Neural cell (in vitro differentiated cells): ENCODE results near the gene GPR21. TPM values are rescaled to one million over a fixed set of nuclear protein-coding genes. Genes with fewer than 3 reads are reported as not detected.

Source experiments
- H2AFZ ChIP-seq: fragments of 200-600, 300-800 bp; sonication (generic), shearing (Covaris generic); 2 replicates; pipeline ENCODE4 v1.6.0; 2014; ENCODE audit warnings: low read depth, mild to moderate bottlenecking, antibody characterized with exemption, low read length, moderate library complexity
- H3F3A ChIP-seq: fragments of 200-600 bp; shearing (Covaris generic); 2 replicates; pipeline ENCODE4 v1.6.1; 2016; ENCODE audit warnings: mild to moderate bottlenecking, moderate library complexity, mixed read lengths, antibody characterized with exemption, low read length; ENCODE audit not compliant: insufficient read depth, poor library complexity, severe bottlenecking
- H3K27ac ChIP-seq: fragments of 200-600, 300-800 bp; sonication (generic), shearing (Covaris generic); 2 replicates; pipeline ENCODE4 v1.5.1; 2014; ENCODE audit warnings: mild to moderate bottlenecking, low read length, moderate library complexity
- H3K27me3 ChIP-seq: fragments of 300-800, 200-600 bp; sonication (generic), shearing (Covaris generic); 2 replicates; pipeline ENCODE4 v1.6.0; 2014; ENCODE audit warnings: mild to moderate bottlenecking, low read depth, low read length, moderate library complexity; ENCODE audit not compliant: insufficient read depth
- H3K36me3 ChIP-seq: fragments of 300-800, 200-600 bp; sonication (generic), shearing (Covaris generic); 2 replicates; pipeline ENCODE4 v1.5.1; 2014; ENCODE audit warnings: mild to moderate bottlenecking, antibody characterized with exemption, low read length, moderate library complexity; ENCODE audit not compliant: insufficient read depth
- H3K4me2 ChIP-seq: fragments of 300-800, 200-600 bp; sonication (generic), shearing (Covaris generic); 2 replicates; pipeline ENCODE4 v1.6.0; 2014; ENCODE audit warnings: mild to moderate bottlenecking, low read length
- H3K4me3 ChIP-seq: fragments of 300-800, 200-600 bp; sonication (generic), shearing (Covaris generic); 2 replicates; pipeline ENCODE4 v1.5.1; 2014; ENCODE audit warnings: mild to moderate bottlenecking, low read length, moderate library complexity
- H3K79me2 ChIP-seq: fragments of 200-600 bp; shearing (Covaris generic); replicated peaks from 2 replicates; pipeline ENCODE4 v1.6.0; 2014; ENCODE audit warnings: mild to moderate bottlenecking, low read length, moderate library complexity; ENCODE audit not compliant: insufficient read depth
- H3K9ac ChIP-seq: fragments of 300-800, 200-600 bp; sonication (generic), shearing (Covaris generic); 2 replicates; pipeline ENCODE4 v1.6.1; 2016; ENCODE audit warnings: mild to moderate bottlenecking, low read length, mixed read lengths
- H3K9me2 ChIP-seq: fragments of 200-600 bp; shearing (Covaris generic); 2 replicates; pipeline ENCODE4 v1.6.1; 2016; ENCODE audit warnings: mild to moderate bottlenecking, low read length, mixed read lengths; ENCODE audit not compliant: insufficient read depth
- H3K9me3 ChIP-seq: fragments of 200-600, 300-800 bp; sonication (generic), shearing (Covaris generic); 2 replicates; pipeline ENCODE4 v1.6.1; 2016; ENCODE audit warnings: mild to moderate bottlenecking, mixed run types, low read length, moderate library complexity, mixed read lengths
- H4K20me1 ChIP-seq: fragments of 200-600 bp; shearing (Covaris generic); 2 replicates; pipeline ENCODE4 v1.6.1; 2016; ENCODE audit warnings: mild to moderate bottlenecking, mixed run types; ENCODE audit not compliant: insufficient read depth
- CTCF ChIP-seq: fragments of 450-650 bp; IDR thresholded peaks from 2 replicates; pipeline ENCODE4 v1.5.1; 2014; ENCODE audit warnings: antibody characterized with exemption, mild to moderate bottlenecking, moderate library complexity; ENCODE audit not compliant: poor library complexity, severe bottlenecking
- EP300 ChIP-seq: fragments of 450-650 bp; conservative IDR thresholded peaks from 2 replicates; pipeline ENCODE4 v1.6.1; 2014; ENCODE audit warnings: antibody characterized with exemption, mild to moderate bottlenecking, moderate library complexity; ENCODE audit not compliant: poor library complexity, severe bottlenecking
- EZH2 ChIP-seq: fragments of 200-600, 300-800 bp; shearing (Covaris generic), sonication (generic); IDR thresholded peaks from 2 replicates; pipeline ENCODE4 v1.6.1; 2014; ENCODE audit warnings: antibody characterized with exemption, low read length, borderline replicate concordance, mild to moderate bottlenecking; ENCODE audit not compliant: insufficient read depth, poor library complexity, severe bottlenecking
- MXI1 ChIP-seq: fragments of 450-650 bp; conservative IDR thresholded peaks from 2 replicates; pipeline ENCODE4 v1.6.1; 2014; ENCODE audit warnings: antibody characterized with exemption, mild to moderate bottlenecking; ENCODE audit not compliant: poor library complexity, severe bottlenecking
- POLR2AphosphoS5 ChIP-seq: IDR thresholded peaks from 2 replicates; pipeline ENCODE4 v1.6.1; 2012
- RAD21 ChIP-seq: fragments of 450-650 bp; conservative IDR thresholded peaks from 2 replicates; pipeline ENCODE4 v1.6.1; 2014; ENCODE audit warnings: antibody characterized with exemption, mild to moderate bottlenecking, moderate library complexity
- REST ChIP-seq: IDR thresholded peaks from 2 replicates; pipeline ENCODE4 v1.6.1; 2012; ENCODE audit warnings: borderline replicate concordance
- SMC3 ChIP-seq: fragments of 450-650 bp; conservative IDR thresholded peaks from 2 replicates; pipeline ENCODE4 v1.6.1; 2014; ENCODE audit warnings: antibody characterized with exemption, mild to moderate bottlenecking, moderate library complexity; ENCODE audit not compliant: poor library complexity
- TAF1 ChIP-seq: IDR thresholded peaks from 2 replicates; pipeline ENCODE4 v1.6.1; 2012; ENCODE audit warnings: low read depth
- polyA plus RNA-seq: library from polyadenylated mRNA; depleted of rRNA; stranded (reverse); fragments of >200 nt; gene quantifications from 2 replicates; pipeline ENCODE4 v1.2.3, GENCODE V29; 2014

GPR21 gene
- polyA plus RNA-seq, 1 donor from 2014 or later = 2.2 TPM

GRCh38 chr9:123083680-123084079, 50.2 kb downstream of the GPR21 start:
- TF ChIP-seq MXI1 (no peak), POLR2AphosphoS5 (no peak), CTCF (no peak), RAD21 (no peak), EZH2 (no peak), EP300 (no peak), SMC3 (no peak), TAF1 (no peak), REST (no peak)
- no peaks in the 10 kb centered on the region for H3K36me3 ChIP-seq
- no peaks in the 10 kb centered on the region for H3F3A ChIP-seq

GRCh38 chr9:123084256-123084655, 50.8 kb downstream of the GPR21 start:
- H3K9ac ChIP-seq = no peak overlapping the region
- no peak overlapping the region for H3K4me3 ChIP-seq
- H3K79me2 ChIP-seq = no peaks in the 10 kb centered on the region
- H3K36me3 ChIP-seq = no peaks in the 10 kb centered on the region
- H3K4me2 ChIP-seq = no peak overlapping the region
- H3K9me2 ChIP-seq = no peaks in the 10 kb centered on the region
- H3K9me3 ChIP-seq = no peaks in the 10 kb centered on the region
- no peaks in the 10 kb centered on the region for H4K20me1 ChIP-seq
- no peaks in the 10 kb centered on the region for H3K27me3 ChIP-seq
- no peak overlapping the region for H2AFZ ChIP-seq
- H3F3A ChIP-seq = no peaks in the 10 kb centered on the region
- no peak overlapping the region for H3K27ac ChIP-seq
- TF ChIP-seq MXI1 (no peak), TAF1 (no peak), EP300 (no peak), CTCF (no peak), RAD21 (no peak), SMC3 (no peak), EZH2 (no peak), REST (no peak), POLR2AphosphoS5 (no peak)

More at GRCh38 chr9:123083680-123084079, 50.2 kb downstream of the GPR21 start:
- H3K27me3 ChIP-seq = no peaks in the 10 kb centered on the region
- no peaks in the 10 kb centered on the region for H3K79me2 ChIP-seq
- H3K9me2 ChIP-seq = no peaks in the 10 kb centered on the region
- no peaks in the 10 kb centered on the region for H4K20me1 ChIP-seq
- H2AFZ ChIP-seq = no peak overlapping the region
- H3K27ac ChIP-seq = no peak overlapping the region
- H3K9ac ChIP-seq = no peak overlapping the region
- no peak overlapping the region for H3K4me2 ChIP-seq
- H3K4me3 ChIP-seq = no peak overlapping the region
- H3K9me3 ChIP-seq = no peaks in the 10 kb centered on the region
